Aorta (tissue), 5 donors: Measurements from ENCODE around the gene PLA2G4C. TPM values are rescaled to one million over a fixed set of nuclear protein-coding genes. Genes with fewer than 3 reads are reported as not detected.
A peak's percentile ranks its signal among the peaks of the same experiment; 100 is the strongest.
"Not testable (repeated sequence)": the region's sequence is repeated elsewhere in the genome, so short reads cannot be mapped to it uniquely, and the experiment has no call there.

Experiments
- ATAC-seq: fragments of 200-7000 bp; cut with Tn5 transposase; one replicate; pipeline ENCODE4 v1.9.1; 2022; ENCODE audit warnings: moderate library complexity; ENCODE audit not compliant: low FRiP score
- DNase-seq, 2 donors: peaks; one replicate each; pipeline ENCODE4 v3.0.0-alpha.2; 2020
- H3K27ac ChIP-seq, 2 donors: one replicate each; pipeline ENCODE4 v1.5.1; 2013; ENCODE audit warnings: low read length in 2 of 2, mild to moderate bottlenecking in 2 of 2, moderate library complexity in 2 of 2, control low read depth in 1 of 2, inconsistent platforms in 1 of 2, low read depth in 1 of 2
- H3K27me3 ChIP-seq, 2 donors: one replicate each; pipeline ENCODE4 v1.6.1; 2013; ENCODE audit warnings: control low read depth in 1 of 2, low read length in 1 of 2, mild to moderate bottlenecking in 1 of 2, moderate library complexity in 1 of 2; ENCODE audit not compliant: insufficient read depth in 2 of 2, control insufficient read depth in 1 of 2
- H3K36me3 ChIP-seq, 2 donors: one replicate each; pipeline ENCODE4 v1.6.1; 2013; ENCODE audit warnings: control low read depth in 1 of 2, low read length in 1 of 2, mild to moderate bottlenecking in 1 of 2; ENCODE audit not compliant: insufficient read depth in 2 of 2, control insufficient read depth in 1 of 2
- H3K4me1 ChIP-seq, 2 donors: one replicate each; pipeline ENCODE4 v1.6.1; 2013; ENCODE audit warnings: low read length in 2 of 2, control low read depth in 1 of 2, mild to moderate bottlenecking in 1 of 2, moderate library complexity in 1 of 2; ENCODE audit not compliant: insufficient read depth in 2 of 2, control insufficient read depth in 1 of 2
- H3K4me3 ChIP-seq, 2 donors: one replicate each; pipeline ENCODE4 v1.5.1; 2013; ENCODE audit warnings: low read length in 2 of 2, control low read depth in 1 of 2, mild to moderate bottlenecking in 1 of 2
- H3K9me3 ChIP-seq: one replicate; pipeline ENCODE4 v1.6.1; 2013; ENCODE audit warnings: mild to moderate bottlenecking, low read length; ENCODE audit not compliant: control insufficient read depth
- WGBS, 2 donors: extraction: QIAGEN DNeasy Blood & Tissue Kit; methylation state at CpG; one replicate each; pipeline ENCODE4 v1.1.7; 2013; 5-methylcytosine and 5-hydroxymethylcytosine counted together
- intact Hi-C, 2 donors: fragments of 100-400 bp; cut with DNase I; formaldehyde crosslinking; loops; one replicate each; pipeline versions ENCODE4 v1.14.2 to v1.15.0; 2022
- polyA plus RNA-seq, 2 donors: library from polyadenylated mRNA; stranded (reverse); fragments of 200-250 nt; gene quantifications; one replicate each; pipeline ENCODE4 v1.2.3, GENCODE V29; 2013
- total RNA-seq, 2 donors: library from RNA; stranded (reverse); fragmentation: NEBNext Ultra II Directional; extraction: Animal tissue kit (Norgen Biotek cat#: 25700); gene quantifications; one replicate each; pipeline ENCODE4 v1.2.1, GENCODE V29; 2021
- donor health status: healthy with polysubstance abuse.
- donor health status: Bipolar disorder and iron deficiency.
- donor health status: DM: no; HTN: no; CAD: no.
- donor health status: DM: no; HTN: no; CAD: no.
- donor health status: DM: yes; HTN: yes; CAD: no.

Gene PLA2G4C
- total and polyA plus RNA-seq, 4 donors, result 6.8 to 60.1 (median 32.8) TPM

DNA sequence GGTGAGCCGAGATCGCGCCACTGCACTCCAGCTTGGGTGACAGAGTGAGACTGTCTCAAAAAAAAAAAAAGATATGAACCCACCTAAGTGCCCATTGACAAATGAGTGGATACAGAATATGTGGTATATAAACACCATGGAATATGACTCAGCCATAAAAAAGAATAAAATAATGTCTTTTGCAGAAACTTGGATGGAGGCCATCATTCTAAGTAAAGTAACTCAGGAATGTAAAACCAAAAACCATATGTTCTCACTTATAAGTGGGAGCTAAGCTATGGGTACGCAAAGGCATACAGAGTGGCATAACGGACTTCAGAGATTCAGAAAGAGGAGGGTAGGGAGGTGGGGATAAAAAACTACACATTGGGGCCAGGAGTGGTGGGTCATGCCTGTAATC lies 29.5 kb downstream of the PLA2G4C start:
- Histone ChIP-seq H3K9me3 (no peaks in the 10 kb centered on the region), H3K4me1 (no peaks in the 10 kb centered on the region), H3K27ac (no peak overlapping the region), H3K4me3 (no peak overlapping the region), H3K36me3 (peaks cover 2% of the 10 kb centered on the region in 2 donors), H3K27me3 (no peaks in the 10 kb centered on the region)
- WGBS, 2 donors, result 78 to 90% methylated on average over 5 of the region's 5 CpGs
- DNase-seq, result no peak
- intact Hi-C loops, result no loop called here
- ATAC-seq, result no peak

DNA sequence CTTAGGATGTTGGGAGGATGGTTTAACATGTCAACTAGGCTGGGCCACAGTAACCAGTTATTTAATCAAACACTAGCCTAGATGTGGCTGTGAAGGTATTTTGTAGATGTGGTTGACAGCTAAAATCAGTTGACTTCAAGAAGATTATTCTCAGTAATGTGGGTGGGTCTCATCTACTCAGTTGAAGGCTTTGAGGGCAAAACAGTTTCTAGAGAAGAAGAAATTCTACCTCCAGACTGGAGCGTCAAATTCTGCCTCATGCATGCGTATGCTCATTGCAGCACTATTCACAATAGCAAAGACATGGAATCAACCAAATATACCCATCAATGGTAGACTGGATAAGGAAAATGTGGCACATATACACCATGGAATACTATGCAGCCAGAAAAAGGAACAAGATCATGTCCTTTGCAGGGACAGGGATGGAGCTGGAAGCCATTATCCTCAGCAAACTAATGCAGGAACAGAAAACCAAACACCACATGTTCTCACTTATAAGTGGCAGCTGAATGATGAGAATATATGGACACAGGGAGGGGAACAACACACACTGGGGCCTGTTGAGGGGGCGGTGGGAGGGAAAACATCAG lies 40.3 kb downstream of the PLA2G4C start:
- WGBS, 2 donors, result 92 to 98% methylated on average over 3 of the region's 3 CpGs
- DNase-seq, intact Hi-C loops, ATAC-seq, H3K4me3 ChIP-seq, H3K36me3 ChIP-seq, H3K27ac ChIP-seq, H3K27me3 ChIP-seq, H3K4me1 ChIP-seq, H3K9me3 ChIP-seq: not testable (repeated sequence)

DNA sequence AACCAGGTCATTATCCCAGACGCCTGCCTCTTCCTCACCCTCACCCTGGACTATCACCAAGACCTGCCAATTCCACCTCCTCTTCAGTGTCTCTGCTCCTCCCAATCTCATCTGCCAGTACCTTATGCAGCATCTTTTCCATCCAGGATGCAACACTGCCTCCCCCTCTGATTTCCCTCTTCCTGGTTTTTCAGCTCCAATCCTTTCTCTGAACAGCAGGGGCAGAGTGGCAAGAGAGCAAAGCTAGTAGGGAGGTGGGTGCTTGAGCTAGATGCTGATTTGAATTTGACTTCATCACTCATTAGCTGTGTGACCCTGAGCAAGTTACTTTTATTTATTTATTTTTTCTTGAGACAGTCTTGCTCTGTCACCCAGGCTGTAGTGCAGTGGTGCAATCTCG lies 41.2 kb downstream of the PLA2G4C start:
- Histone ChIP-seq H3K27me3 (no peaks in the 10 kb centered on the region), H3K36me3 (peaks cover 0 to 8% of the 10 kb centered on the region in 2 donors), H3K27ac (no peak overlapping the region), H3K4me3 (no peak overlapping the region), H3K9me3 (no peaks in the 10 kb centered on the region), H3K4me1 (no peaks in the 10 kb centered on the region)
- ATAC-seq (no peak), DNase-seq (no peak)
- 75 to 78% methylated on average over 2 of the region's 2 CpGs for WGBS, 2 donors
- intact Hi-C loops, result no loop called here

DNA sequence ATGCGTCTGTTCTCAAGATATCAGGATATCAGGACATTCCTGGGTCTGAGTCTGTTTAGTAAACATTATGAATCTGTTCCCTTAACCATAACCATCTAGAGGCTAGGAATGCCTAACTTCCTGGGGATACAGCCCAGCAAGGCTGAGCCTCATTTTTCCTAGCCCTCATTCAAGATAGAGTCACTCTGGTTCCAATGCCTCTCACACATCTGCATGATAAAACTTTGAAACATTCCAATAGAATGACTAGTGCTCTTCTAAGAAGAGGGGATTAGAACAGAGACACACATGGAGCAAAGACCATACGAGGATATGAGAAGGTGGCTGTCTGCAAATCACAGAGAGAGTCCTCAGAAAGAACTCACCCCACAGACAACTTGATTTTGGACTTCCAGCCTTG lies 46.1 kb downstream of the PLA2G4C start:
- Histone ChIP-seq H3K4me1 (no peaks in the 10 kb centered on the region), H3K4me3 (no peak overlapping the region), H3K9me3 (no peaks in the 10 kb centered on the region), H3K36me3 (peaks cover 0 to 4% of the 10 kb centered on the region in 2 donors), H3K27me3 (no peaks in the 10 kb centered on the region), H3K27ac (no peak overlapping the region)
- 73 to 80% methylated on average over 2 of the region's 2 CpGs for WGBS, 2 donors
- no peak for DNase-seq
- intact Hi-C loops, result no loop called here
- ATAC-seq, result no peak

DNA sequence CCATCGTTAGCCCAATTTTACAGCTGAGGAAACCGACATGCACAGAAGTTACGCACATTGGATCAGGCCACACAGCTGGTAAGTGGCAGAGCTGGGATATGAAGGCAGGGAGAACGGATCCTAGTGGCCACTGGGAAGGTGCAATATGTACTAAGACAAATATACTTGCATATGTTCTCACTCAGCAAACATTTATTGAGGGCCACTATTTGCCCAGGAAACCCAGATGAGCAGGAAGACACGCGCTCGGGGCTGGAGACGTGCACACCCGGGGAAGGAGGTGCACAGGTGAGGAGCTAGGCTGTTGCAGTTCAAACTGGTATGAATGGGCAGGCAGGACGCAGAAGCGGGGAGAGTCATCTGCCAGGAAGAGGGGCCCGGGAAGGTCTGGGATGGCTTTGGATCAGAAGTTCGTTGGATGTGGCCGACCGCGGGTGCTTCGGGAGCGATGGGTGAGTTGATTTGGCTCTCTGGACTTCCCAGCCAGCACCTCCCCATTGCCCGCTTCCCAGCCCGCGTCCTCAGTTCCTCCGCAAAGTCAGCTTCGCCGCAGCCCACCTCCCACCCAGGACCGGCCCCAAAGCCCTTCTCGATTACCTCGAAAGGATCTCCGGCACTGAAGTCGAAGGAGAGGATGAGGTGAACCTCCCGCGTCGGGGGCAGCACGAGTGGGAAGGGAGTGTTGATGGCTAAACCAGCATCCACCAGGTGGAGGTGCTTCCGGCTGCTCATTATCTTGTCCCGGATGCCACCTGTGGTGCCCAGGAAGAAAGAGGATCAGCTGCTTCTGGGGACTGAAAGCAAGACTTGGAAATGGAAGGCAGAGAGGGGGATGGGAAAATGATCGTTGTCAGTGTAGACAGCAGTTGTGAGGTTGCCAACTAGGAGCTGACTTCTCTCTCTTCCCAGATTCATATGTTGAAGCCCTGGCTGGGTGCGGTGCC lies 48.9 kb downstream of the PLA2G4C start:
- peaks cover 0 to 4% of the 10 kb centered on the region in 2 donors for H3K36me3 ChIP-seq
- DNase-seq, result peak in 1 of 2 donors; percentile 72

DNA sequence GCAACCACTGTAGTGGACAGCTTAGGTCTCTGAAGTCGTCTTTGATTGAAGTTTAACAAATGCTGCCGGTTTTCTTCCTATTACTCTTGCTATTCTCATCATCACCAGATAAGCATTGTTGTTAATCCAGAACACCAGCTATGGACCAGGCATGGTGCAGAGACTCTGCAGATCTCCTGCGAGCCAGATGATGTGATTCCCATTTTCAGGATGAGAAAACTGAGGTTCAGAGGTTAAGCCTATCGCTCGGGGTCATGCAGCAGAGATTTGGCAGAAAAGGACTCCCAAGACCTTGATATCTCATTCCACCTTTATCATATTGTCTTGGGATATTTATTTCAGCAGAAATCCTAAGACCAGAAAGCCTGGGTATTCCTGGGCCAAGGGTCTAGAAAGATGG lies 50.2 kb downstream of the PLA2G4C start:
- Histone ChIP-seq H3K4me1 (no peaks in the 10 kb centered on the region), H3K27me3 (no peaks in the 10 kb centered on the region), H3K9me3 (no peaks in the 10 kb centered on the region), H3K27ac (no peak overlapping the region), H3K36me3 (no peaks in the 10 kb centered on the region), H3K4me3 (no peak overlapping the region)
- DNase-seq (peak in 1 of 2 donors; percentile 3), ATAC-seq (no peak)
- 90 to 93% methylated on average over 5 of the region's 5 CpGs for WGBS, 2 donors
- intact Hi-C loops, result no loop called here

More for the DNA sequence above, 48.9 kb downstream of the PLA2G4C start:
- intact Hi-C loops, result no loop called here
- no peaks in the 10 kb centered on the region for H3K9me3 ChIP-seq
- no peaks in the 10 kb centered on the region for H3K27me3 ChIP-seq
- ATAC-seq, result no peak
- H3K4me3 ChIP-seq, result no peak overlapping the region
- no peaks in the 10 kb centered on the region for H3K4me1 ChIP-seq
- H3K27ac ChIP-seq, result no peak overlapping the region
- WGBS, 2 donors, result 50 to 60% methylated on average over 34 to 37 of the region's 37 CpGs

DNA sequence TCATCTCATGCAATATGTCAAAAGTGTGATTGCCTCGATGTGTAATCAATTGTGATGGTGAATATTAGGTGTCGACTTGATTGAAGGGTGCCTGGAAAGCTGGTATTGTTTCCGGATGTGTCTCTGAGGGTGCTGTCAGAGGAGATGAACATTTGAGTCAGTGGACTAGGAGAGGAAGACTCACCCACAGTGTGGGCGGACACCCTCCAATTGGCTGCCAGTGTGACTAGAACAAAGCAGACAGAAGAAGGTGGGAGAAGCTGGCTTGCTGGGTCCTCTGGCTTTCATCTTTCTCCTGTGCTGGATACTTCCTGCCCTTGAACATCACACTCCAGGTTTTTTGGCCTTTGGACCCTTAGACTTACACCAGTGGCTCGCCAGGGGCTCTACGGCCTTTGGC lies 51.3 kb downstream of the PLA2G4C start:
- intact Hi-C loops, result no loop called here
- H3K36me3 ChIP-seq, result no peaks in the 10 kb centered on the region
- no peak overlapping the region for H3K4me3 ChIP-seq
- no peak for ATAC-seq
- DNase-seq, result peak in 1 of 2 donors; percentile 13
- no peak overlapping the region for H3K27ac ChIP-seq
- H3K9me3 ChIP-seq, result no peaks in the 10 kb centered on the region
- H3K4me1 ChIP-seq, result no peaks in the 10 kb centered on the region
- no peaks in the 10 kb centered on the region for H3K27me3 ChIP-seq
- 93 to 98% methylated on average over 6 of the region's 6 CpGs for WGBS, 2 donors

DNA sequence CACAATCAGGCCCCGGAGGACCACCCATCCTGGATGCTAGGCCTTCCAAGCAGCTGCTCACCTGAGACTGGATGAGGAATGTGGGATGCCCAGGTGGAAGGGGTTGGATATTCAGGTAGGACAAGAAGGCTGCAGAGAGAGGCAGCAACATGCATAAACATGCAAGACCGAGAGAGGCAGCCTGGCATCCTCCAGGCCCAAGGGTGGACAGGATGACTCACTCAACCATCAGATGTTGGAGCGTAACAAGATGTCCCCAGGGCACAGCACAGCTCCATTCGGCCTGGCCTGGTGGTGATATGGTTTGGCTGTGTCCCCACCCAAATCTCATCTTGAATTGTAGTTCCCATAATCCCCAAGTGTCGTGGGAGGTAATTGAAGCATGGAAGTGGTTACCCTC lies 56.8 kb downstream of the PLA2G4C start:
- DNase-seq, result no peak
- ATAC-seq, result no peak
- Histone ChIP-seq H3K9me3 (no peaks in the 10 kb centered on the region), H3K4me1 (no peaks in the 10 kb centered on the region), H3K36me3 (peaks cover 2 to 9% of the 10 kb centered on the region in 2 donors), H3K27me3 (no peaks in the 10 kb centered on the region), H3K4me3 (no peak overlapping the region), H3K27ac (no peak overlapping the region)
- WGBS, 2 donors, result 86 to 88% methylated on average over 5 of the region's 5 CpGs
- intact Hi-C loops, result no loop called here

DNA sequence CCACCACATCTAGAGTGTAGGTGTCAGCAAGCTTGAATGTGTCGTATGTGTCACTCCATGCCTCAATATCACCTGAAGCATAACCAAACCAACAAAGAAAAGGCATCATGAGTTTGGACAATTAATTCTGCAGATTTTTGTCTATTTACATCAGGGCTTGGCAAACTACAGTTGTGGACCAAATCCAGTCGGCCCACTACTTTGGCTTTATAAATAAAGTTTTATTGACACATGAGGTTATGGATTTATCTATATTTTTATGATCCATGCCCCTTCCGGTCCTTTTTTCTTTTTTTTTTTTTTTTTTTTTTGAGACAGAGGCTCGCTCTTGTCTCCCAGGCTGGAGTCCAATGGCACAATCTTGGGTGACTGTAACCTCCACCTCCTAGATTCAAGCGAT lies 57.5 kb downstream of the PLA2G4C start:
- Histone ChIP-seq H3K4me1 (no peaks in the 10 kb centered on the region), H3K9me3 (no peaks in the 10 kb centered on the region), H3K27me3 (no peaks in the 10 kb centered on the region), H3K27ac (no peak overlapping the region), H3K4me3 (no peak overlapping the region), H3K36me3 (peaks cover 2 to 9% of the 10 kb centered on the region in 2 donors)
- DNase-seq, result no peak
- intact Hi-C loops, result no loop called here
- no peak for ATAC-seq
- 92 to 97% methylated on average over 5 of the region's 5 CpGs for WGBS, 2 donors
